ENCODE results near the gene ASIC2. TPM values are rescaled to one million over a fixed set of nuclear protein-coding genes. Genes with fewer than 3 reads are reported as not detected.

The ASIC2 gene
- total RNA-seq, 1 experiment from 2014 or later, result not detected

- H3K27me3 Mint-ChIP-seq (ENCODE audit: insufficient read depth, unreplicated experiment), result peaks cover 43% of the 10 kb centered on the region
- no TSS peak for BruUV-seq (replicated peaks)
- DNase-seq (ENCODE audit: unreplicated experiment), result no peak
- POLR2A ChIA-PET, result no interaction called here
- CTCF ChIA-PET, result no interaction called here
- TF ChIP-seq CTCF (IDR thresholded peaks at IDR 0.05; ENCODE audit: unreplicated experiment), result no peak
- peaks cover 22% of the 10 kb centered on the region for H3K4me1 Mint-ChIP-seq (ENCODE audit: insufficient read depth, unreplicated experiment)
- no peak overlapping the region for H3K4me3 Mint-ChIP-seq (ENCODE audit: unreplicated experiment)
- H3K27ac Mint-ChIP-seq (ENCODE audit: low read depth, unreplicated experiment), result no peak overlapping the region
- H3K36me3 Mint-ChIP-seq (ENCODE audit: insufficient read depth, unreplicated experiment), result no peaks in the 10 kb centered on the region
- no peaks in the 10 kb centered on the region for H3K9me3 Mint-ChIP-seq (ENCODE audit: unreplicated experiment)
- intact Hi-C loops (cut with micrococcal nuclease), result no loop called here
Observed at GRCh38 chr17:33290253-33290652, 2.8 kb downstream of the ASIC2 start.

- no TSS peak for BruUV-seq (replicated peaks)
Observed at GRCh38 chr17:33288954-33289353, 4.1 kb downstream of the ASIC2 start.

GRCh38 chr17:33287096-33287725 lies 5.9 kb downstream of the ASIC2 start:
- Mint-ChIP-seq H3K27ac (ENCODE audit: low read depth, unreplicated experiment) (no peak overlapping the region), H3K27me3 (ENCODE audit: insufficient read depth, unreplicated experiment) (peaks cover 19% of the 10 kb centered on the region), H3K9me3 (ENCODE audit: unreplicated experiment) (no peaks in the 10 kb centered on the region), H3K4me1 (ENCODE audit: insufficient read depth, unreplicated experiment) (peaks cover 33% of the 10 kb centered on the region), H3K36me3 (ENCODE audit: insufficient read depth, unreplicated experiment) (no peaks in the 10 kb centered on the region), H3K4me3 (ENCODE audit: unreplicated experiment) (no peak overlapping the region)
- ChIA-PET POLR2A (interaction anchor here (1.0 to 1.1 kb wide), 2 partner anchors 9 to 17 kb away, joined by 3 to 4 read pairs; no protein-coding TSS in a partner anchor), CTCF (interaction anchor here (0.6 kb wide), 1 partner anchor 463 kb away, joined by 3 read pairs; no protein-coding TSS in a partner anchor)
- TF ChIP-seq CTCF (IDR thresholded peaks at IDR 0.05; ENCODE audit: unreplicated experiment), result no peak
- no TSS peak for BruUV-seq (replicated peaks)
- intact Hi-C loops (cut with micrococcal nuclease), result no loop called here
- DNase-seq (ENCODE audit: unreplicated experiment), result no peak

More at GRCh38 chr17:33288954-33289353, 4.1 kb downstream of the ASIC2 start:
- H3K4me3 Mint-ChIP-seq (ENCODE audit: unreplicated experiment), result no peak overlapping the region
- intact Hi-C loops (cut with micrococcal nuclease), result no loop called here
- H3K27ac Mint-ChIP-seq (ENCODE audit: low read depth, unreplicated experiment), result no peak overlapping the region
- no peak for DNase-seq (ENCODE audit: unreplicated experiment)
- ChIA-PET POLR2A (no interaction called here), CTCF (interaction anchor here (0.6 kb wide), 1 partner anchor 764 kb away, joined by 5 read pairs; no protein-coding TSS in a partner anchor)
- H3K4me1 Mint-ChIP-seq (ENCODE audit: insufficient read depth, unreplicated experiment), result peaks cover 30% of the 10 kb centered on the region
- no peaks in the 10 kb centered on the region for H3K36me3 Mint-ChIP-seq (ENCODE audit: insufficient read depth, unreplicated experiment)
- peaks cover 30% of the 10 kb centered on the region for H3K27me3 Mint-ChIP-seq (ENCODE audit: insufficient read depth, unreplicated experiment)
- no peaks in the 10 kb centered on the region for H3K9me3 Mint-ChIP-seq (ENCODE audit: unreplicated experiment)
- no peak for TF ChIP-seq CTCF (IDR thresholded peaks at IDR 0.05; ENCODE audit: unreplicated experiment)

GRCh38 chr17:33285413-33285812 lies 7.7 kb downstream of the ASIC2 start:
- H3K9me3 Mint-ChIP-seq (ENCODE audit: unreplicated experiment), result no peaks in the 10 kb centered on the region
- peaks cover 25% of the 10 kb centered on the region for H3K4me1 Mint-ChIP-seq (ENCODE audit: insufficient read depth, unreplicated experiment)
- no peak overlapping the region for H3K4me3 Mint-ChIP-seq (ENCODE audit: unreplicated experiment)
- TF ChIP-seq CTCF (IDR thresholded peaks at IDR 0.05; ENCODE audit: unreplicated experiment), result no peak
- H3K36me3 Mint-ChIP-seq (ENCODE audit: insufficient read depth, unreplicated experiment), result no peaks in the 10 kb centered on the region
- no peak overlapping the region for H3K27ac Mint-ChIP-seq (ENCODE audit: low read depth, unreplicated experiment)
- no TSS peak for BruUV-seq (replicated peaks)
- DNase-seq (ENCODE audit: unreplicated experiment), result no peak
- CTCF ChIA-PET, result interaction anchor here (0.6 to 1.5 kb wide), 5 partner anchors 21 to 288 kb away, joined by 3 to 5 read pairs (median 4); no protein-coding TSS in a partner anchor
- H3K27me3 Mint-ChIP-seq (ENCODE audit: insufficient read depth, unreplicated experiment), result peaks cover 3% of the 10 kb centered on the region
- intact Hi-C loops (cut with micrococcal nuclease), result no loop called here
- POLR2A ChIA-PET, result interaction anchor here (0.7 to 1.3 kb wide), 3 partner anchors 11 to 56 kb away, joined by 3 read pairs; no protein-coding TSS in a partner anchor
